Gastrocnemius medialis (tissue), 4 donors: Measurements from ENCODE around the gene AGTPBP1. TPM values are rescaled to one million over a fixed set of nuclear protein-coding genes. Genes with fewer than 3 reads are reported as not detected.

Source experiments
- ATAC-seq, 2 donors: fragments of 150-250 bp; one replicate each; pipeline ENCODE4 v1.9.1; 2016
- DNase-seq, 2 donors: peaks; one replicate each; pipeline ENCODE4 v3.0.0-alpha.2; 2019
- H3K27ac ChIP-seq, 4 donors: fragments of 200-600 bp; sonication (generic); 1 replicate in 1 of 4; 2 replicates in 3 of 4; pipeline ENCODE4 v1.5.1; 2016 to 2018; ENCODE audit warnings: mild to moderate bottlenecking in 2 of 4, moderate library complexity in 1 of 4
- H3K27me3 ChIP-seq, 3 donors: fragments of 200-600 bp; sonication (generic) in 2 of 3; 1 replicate in 1 of 3; 2 replicates in 2 of 3; pipeline versions ENCODE4 v1.5.1 to v1.6.0; 2016 to 2019; ENCODE audit warnings: mild to moderate bottlenecking in 1 of 3, moderate library complexity in 1 of 3
- H3K36me3 ChIP-seq, 2 donors: fragments of 200-600 bp; sonication (generic) in 1 of 2; one replicate each; pipeline ENCODE4 v1.5.1; 2017 to 2018
- H3K4me1 ChIP-seq, 2 donors: fragments of 200-600 bp; sonication (generic) in 1 of 2; one replicate each; pipeline ENCODE4 v1.5.1; 2016 to 2017; ENCODE audit warnings: mild to moderate bottlenecking in 2 of 2
- H3K4me3 ChIP-seq, 4 donors: fragments of 200-600 bp; sonication (generic) in 3 of 4; 1 replicate in 1 of 4; 2 replicates in 3 of 4; pipeline ENCODE4 v1.5.1; 2016 to 2019; ENCODE audit warnings: mild to moderate bottlenecking in 2 of 4
- H3K9me3 ChIP-seq, 3 donors: fragments of 200-600 bp; sonication (generic) in 2 of 3; 1 replicate in 1 of 3; 2 replicates in 2 of 3; pipeline ENCODE4 v1.5.1; 2016 to 2019
- CTCF ChIP-seq, 5 experiments: fragments of 450-650 bp in 3 of 5; fragments of 200-600 bp in 2 of 5; sonication (generic) in 2 of 5; IDR thresholded peaks in 4 of 5; conservative IDR thresholded peaks in 1 of 5; 1 replicate in 4 of 5; 2 replicates in 1 of 5; pipeline ENCODE4 v1.5.1; 2016 to 2019; ENCODE audit warnings: antibody characterized with exemption in 5 of 5, mild to moderate bottlenecking in 3 of 5, moderate library complexity in 3 of 5
- POLR2A ChIP-seq, 2 donors: fragments of 450-650 bp; IDR thresholded peaks; one replicate each; pipeline ENCODE4 v1.6.1; 2017; ENCODE audit warnings: antibody characterized with exemption in 2 of 2, mild to moderate bottlenecking in 2 of 2, moderate library complexity in 2 of 2
- in situ Hi-C, 4 donors: fragments of 200-750 bp; cut with MboI; loops; one replicate each; pipeline versions ENCODE4 v1.15.0 to v1.8.0; 2017; ENCODE audit warnings: low sequenced_read_pairs in 4 of 4
- intact Hi-C: fragments of 100-400 bp; cut with DNase I; formaldehyde crosslinking; loops from one replicate; pipeline ENCODE4 v1.15.1; 2023; ENCODE audit warnings: low total_unique reads
- total RNA-seq, 4 donors: library from RNA; depleted of rRNA; stranded (reverse); fragments of >200 nt; gene quantifications; one replicate each; pipeline versions ENCODE4 v1.1.0 to v1.2.3, GENCODE V29; 2016

AGTPBP1 gene
- total RNA-seq, 4 donors from 2014 or later: 24.4 to 39.7 (median 31.8) TPM

GRCh38 chr9:85514256-85514655, 227.5 kb downstream of the AGTPBP1 start:
- DNase-seq: no peak
- no peaks in the 10 kb centered on the region for H3K36me3 ChIP-seq
- H3K27me3 ChIP-seq: no peaks in the 10 kb centered on the region
- no peak overlapping the region for H3K4me3 ChIP-seq
- intact Hi-C loops: no loop called here
- TF ChIP-seq CTCF (IDR thresholded peaks at IDR 0.05 in 4 of 5, conservative IDR thresholded peaks at IDR 0.05 in 1 of 5) (no peak), POLR2A (IDR thresholded peaks at IDR 0.05) (no peak)
- ATAC-seq: no peak
- in situ Hi-C loops: no loop called here
- no peak overlapping the region for H3K27ac ChIP-seq
- H3K4me1 ChIP-seq: no peaks in the 10 kb centered on the region
- no peaks in the 10 kb centered on the region for H3K9me3 ChIP-seq

DNA sequence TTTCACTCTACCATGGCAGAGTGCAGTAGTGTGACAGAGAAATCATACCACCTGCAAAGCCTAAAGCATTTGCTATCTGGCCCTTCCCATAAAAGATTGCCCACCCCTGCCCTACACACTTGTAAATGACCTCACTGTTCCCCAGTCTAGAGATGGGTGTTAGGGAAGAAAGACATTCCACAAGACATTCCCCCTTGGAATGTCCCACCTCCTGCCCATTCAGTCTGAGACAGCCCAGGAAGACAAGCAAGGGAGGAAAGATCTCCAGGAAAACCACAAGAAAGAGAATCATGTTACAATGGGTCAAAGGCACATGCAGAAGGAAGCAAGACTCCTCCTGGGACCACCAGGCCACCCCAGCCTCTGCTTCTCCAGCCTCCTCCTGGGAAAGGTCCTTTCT, 230.0 kb downstream of the AGTPBP1 start:
- DNase-seq: no peak
- in situ Hi-C loops: no loop called here
- no peak overlapping the region for H3K4me3 ChIP-seq
- no peak for ATAC-seq
- H3K4me1 ChIP-seq: no peaks in the 10 kb centered on the region
- TF ChIP-seq POLR2A (IDR thresholded peaks at IDR 0.05): no peak
- no peak for TF ChIP-seq CTCF (IDR thresholded peaks at IDR 0.05 in 4 of 5, conservative IDR thresholded peaks at IDR 0.05 in 1 of 5)
- H3K9me3 ChIP-seq: no peaks in the 10 kb centered on the region
- intact Hi-C loops: no loop called here
- H3K27me3 ChIP-seq: no peaks in the 10 kb centered on the region
- no peaks in the 10 kb centered on the region for H3K36me3 ChIP-seq
- H3K27ac ChIP-seq: no peak overlapping the region

- intact Hi-C loops (no loop called here), in situ Hi-C loops (no loop called here)
- no peaks in the 10 kb centered on the region for H3K9me3 ChIP-seq
- H3K4me3 ChIP-seq: no peak overlapping the region
- H3K4me1 ChIP-seq: no peaks in the 10 kb centered on the region
- H3K36me3 ChIP-seq: no peaks in the 10 kb centered on the region
- no peak overlapping the region for H3K27ac ChIP-seq
- TF ChIP-seq POLR2A (IDR thresholded peaks at IDR 0.05) (no peak), CTCF (IDR thresholded peaks at IDR 0.05 in 4 of 5, conservative IDR thresholded peaks at IDR 0.05 in 1 of 5) (no peak)
- no peak for DNase-seq
- H3K27me3 ChIP-seq: no peaks in the 10 kb centered on the region
- ATAC-seq: peak in 1 of 2 donors; percentile 18
Measured at GRCh38 chr9:85510830-85511504, 230.8 kb downstream of the AGTPBP1 start.

DNA sequence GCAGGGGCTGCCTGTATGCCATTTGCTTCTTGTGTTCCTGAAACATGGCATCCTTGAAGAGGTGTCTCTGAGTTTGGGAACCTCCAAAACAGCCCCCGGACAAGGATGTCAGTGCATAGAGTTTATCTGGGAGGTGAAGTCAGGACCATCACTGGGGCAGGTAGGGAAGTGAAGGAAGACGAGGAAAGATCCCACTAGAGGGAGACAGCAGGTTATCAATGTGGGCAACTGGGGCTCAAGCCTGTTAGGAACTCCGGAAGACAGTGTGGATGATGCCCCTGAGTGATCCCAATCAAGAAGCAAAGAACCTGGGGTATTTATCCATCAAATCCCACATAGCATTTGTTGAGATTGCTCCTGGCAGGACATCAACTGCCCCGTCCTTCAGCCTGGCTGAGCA, 233.1 kb downstream of the AGTPBP1 start:
- Histone ChIP-seq H3K27me3 (no peaks in the 10 kb centered on the region), H3K4me1 (no peaks in the 10 kb centered on the region), H3K4me3 (no peak overlapping the region), H3K27ac (no peak overlapping the region), H3K36me3 (no peaks in the 10 kb centered on the region), H3K9me3 (no peaks in the 10 kb centered on the region)
- DNase-seq (no peak), ATAC-seq (no peak)
- intact Hi-C loops: loop anchor here (2.0 kb wide), 1 partner anchor 102 kb away; no protein-coding TSS in a partner anchor
- in situ Hi-C loops: no loop called here
- peak in 1 of 5 experiments; percentile 14 for TF ChIP-seq CTCF (IDR thresholded peaks at IDR 0.05 in 4 of 5, conservative IDR thresholded peaks at IDR 0.05 in 1 of 5)
- TF ChIP-seq POLR2A (IDR thresholded peaks at IDR 0.05): no peak

DNA sequence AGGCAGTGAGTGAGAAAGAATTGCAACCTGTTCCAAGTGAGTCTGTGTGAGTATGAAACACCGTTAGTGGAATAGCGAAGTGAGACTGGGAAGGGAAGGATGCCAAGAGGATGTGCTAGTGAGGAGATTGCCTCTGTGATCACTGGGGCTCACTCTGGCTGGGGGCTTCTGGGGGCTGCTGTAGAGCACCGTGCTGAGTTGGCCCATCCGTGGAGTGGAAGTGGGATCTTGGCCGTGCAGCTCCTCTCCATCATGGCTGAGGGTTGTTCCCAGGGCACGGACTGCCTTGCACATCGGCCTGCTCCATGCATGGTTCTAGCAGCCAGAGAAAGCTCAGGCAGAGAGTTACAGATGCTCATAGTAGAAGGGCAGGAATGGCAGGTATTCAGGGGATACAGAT, 236.1 kb downstream of the AGTPBP1 start:
- DNase-seq: no peak
- intact Hi-C loops (no loop called here), in situ Hi-C loops (no loop called here)
- ATAC-seq: no peak
- Histone ChIP-seq H3K27me3 (no peaks in the 10 kb centered on the region), H3K36me3 (no peaks in the 10 kb centered on the region), H3K27ac (no peak overlapping the region), H3K4me1 (no peaks in the 10 kb centered on the region), H3K9me3 (no peaks in the 10 kb centered on the region), H3K4me3 (no peak overlapping the region)
- TF ChIP-seq POLR2A (IDR thresholded peaks at IDR 0.05) (no peak), CTCF (IDR thresholded peaks at IDR 0.05 in 4 of 5, conservative IDR thresholded peaks at IDR 0.05 in 1 of 5) (no peak)
